GM21381 (cell line): ENCODE results near the gene LUZP1.

Experiments used
- ATAC-seq: cut with Tn5 transposase; IDR thresholded peaks from one replicate; pipeline ENCODE4 v1.9.1; 2021; ENCODE audit warnings: mild to moderate bottlenecking, moderate library complexity; ENCODE audit not compliant: unreplicated experiment

LUZP1 gene

DNA sequence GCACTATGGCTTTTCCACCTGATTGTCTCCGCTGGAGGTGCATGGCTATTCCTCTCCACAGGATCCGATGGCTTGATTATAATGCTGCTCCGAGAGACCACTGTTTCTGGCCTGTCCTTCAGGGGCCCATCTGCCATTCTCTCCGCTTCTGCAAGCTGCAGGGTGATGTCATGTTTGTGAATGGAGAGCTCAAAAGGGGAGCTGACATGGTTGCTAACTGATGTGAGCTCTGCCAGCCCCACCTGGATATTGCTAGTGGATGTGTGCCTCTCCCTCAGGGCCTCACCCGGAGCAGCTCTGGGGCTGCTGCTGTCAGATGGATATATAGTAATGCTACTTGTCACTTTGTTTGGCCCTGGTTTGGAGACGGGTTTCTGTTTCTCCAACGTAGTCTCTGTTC is 77.1 kb downstream of the LUZP1 start:
- ATAC-seq, result no peak

- ATAC-seq, result no peak
These were observed 78.6 kb downstream of the LUZP1 start for GRCh38 chr1:23090056-23090455.

DNA sequence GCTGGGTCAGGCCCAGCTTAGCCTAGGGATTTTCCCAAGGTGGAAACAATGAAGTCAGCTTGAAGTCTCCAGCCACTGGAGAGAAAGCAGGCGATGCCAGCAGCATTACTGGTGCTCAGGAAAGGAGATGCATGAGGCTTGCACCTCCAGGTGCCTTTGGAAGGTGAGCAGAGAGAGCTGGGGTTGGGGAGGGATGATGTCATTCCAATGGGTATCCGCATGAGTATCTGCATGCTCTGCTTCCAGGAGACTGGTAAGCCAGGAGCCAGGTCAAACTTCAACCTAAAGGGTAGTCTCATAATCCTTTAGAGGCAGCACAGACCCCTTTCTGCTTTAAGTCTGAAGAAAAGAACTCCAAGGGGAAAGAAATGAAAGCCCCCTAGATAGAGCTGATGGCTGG is 80.6 kb downstream of the LUZP1 start:
- ATAC-seq, result no peak

DNA sequence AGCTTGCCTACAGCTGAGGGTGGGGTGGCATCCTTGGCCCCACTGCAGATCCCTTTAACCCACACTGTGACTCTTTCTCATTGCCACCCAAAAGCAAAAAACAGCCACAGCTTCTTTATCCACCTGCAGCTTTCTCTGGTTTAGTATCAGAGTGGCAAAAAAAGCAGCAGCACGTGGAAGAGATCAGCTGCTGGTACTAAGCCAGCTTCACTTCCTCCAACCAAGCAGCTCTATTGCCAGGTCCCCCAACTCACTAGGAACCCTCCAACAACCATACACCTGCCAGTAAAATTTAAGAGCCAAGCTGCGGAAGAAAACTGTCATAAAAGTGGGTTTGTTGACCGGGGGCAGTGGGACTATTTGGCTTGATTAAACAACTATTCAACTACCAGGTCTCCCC is 83.0 kb downstream of the LUZP1 start:
- ATAC-seq, result no peak

DNA sequence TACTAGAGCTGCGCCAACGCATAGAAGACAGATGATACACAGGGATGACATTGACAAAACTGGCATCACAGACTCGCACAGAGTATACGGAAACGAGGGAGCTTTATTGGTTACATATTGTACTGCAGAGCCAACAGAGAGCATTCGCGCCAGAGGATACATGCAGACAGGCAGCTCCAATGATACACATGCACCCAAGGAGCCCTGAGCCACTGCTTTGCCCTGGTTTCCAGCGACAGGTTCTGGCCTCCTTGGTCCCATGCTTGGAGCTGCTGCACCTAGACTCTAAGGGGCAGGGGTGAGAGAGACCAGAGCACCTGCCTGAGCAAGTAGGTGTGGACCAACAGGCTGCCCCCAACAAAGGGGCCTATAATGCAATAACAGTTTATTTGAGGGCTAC is 83.8 kb downstream of the LUZP1 start:
- no peak for ATAC-seq

GRCh38 chr1:23083714-23084480 is 84.8 kb downstream of the LUZP1 start:
- ATAC-seq, result no peak

GRCh38 chr1:23081376-23081775 is 87.3 kb downstream of the LUZP1 start:
- no peak for ATAC-seq

GRCh38 chr1:23080885-23081284 is 87.8 kb downstream of the LUZP1 start:
- ATAC-seq, result no peak

DNA sequence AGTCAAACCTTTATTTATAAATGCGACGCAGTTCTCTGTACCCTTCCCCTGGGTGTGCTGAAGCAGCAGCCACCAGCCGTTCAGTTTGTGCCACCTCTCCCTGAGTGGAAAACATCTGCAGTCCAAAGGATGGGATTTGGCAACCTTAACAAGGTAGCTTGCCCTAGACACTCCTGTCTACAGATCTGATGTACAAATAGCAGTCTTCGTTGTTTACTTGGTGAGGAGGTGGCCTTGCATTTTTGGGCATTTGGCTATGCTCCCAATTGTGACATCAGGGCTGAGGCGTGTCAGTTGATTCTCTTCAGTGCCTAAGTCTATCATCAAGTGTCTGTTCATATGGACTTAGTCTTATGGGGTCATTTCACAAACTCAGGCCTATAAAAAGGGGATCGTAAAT is 89.6 kb downstream of the LUZP1 start:
- ATAC-seq, result no peak

DNA sequence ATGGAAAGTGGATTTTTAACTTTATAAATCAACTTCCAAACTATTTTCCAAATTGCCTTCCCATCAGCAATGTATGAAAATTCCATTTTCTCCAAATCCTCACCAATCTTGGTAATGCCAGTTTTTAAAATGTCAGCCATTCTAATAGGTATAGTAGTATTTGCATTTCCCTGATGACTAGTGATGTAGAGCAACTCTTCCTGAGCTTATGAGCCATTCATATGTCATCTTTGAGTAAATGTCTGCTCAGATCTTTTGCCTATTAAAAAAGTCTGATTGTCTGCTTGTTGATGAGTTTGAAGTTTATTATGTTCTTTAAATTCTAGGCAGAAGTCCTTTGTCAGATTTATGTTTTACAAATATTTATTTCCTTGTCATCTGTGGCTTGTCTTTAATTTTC is 94.6 kb downstream of the LUZP1 start:
- no peak for ATAC-seq

GRCh38 chr1:23069675-23070074 is 99.0 kb downstream of the LUZP1 start:
- no peak for ATAC-seq

- ATAC-seq, result no peak
These were observed 99.5 kb downstream of the LUZP1 start for GRCh38 chr1:23069149-23069548.

DNA sequence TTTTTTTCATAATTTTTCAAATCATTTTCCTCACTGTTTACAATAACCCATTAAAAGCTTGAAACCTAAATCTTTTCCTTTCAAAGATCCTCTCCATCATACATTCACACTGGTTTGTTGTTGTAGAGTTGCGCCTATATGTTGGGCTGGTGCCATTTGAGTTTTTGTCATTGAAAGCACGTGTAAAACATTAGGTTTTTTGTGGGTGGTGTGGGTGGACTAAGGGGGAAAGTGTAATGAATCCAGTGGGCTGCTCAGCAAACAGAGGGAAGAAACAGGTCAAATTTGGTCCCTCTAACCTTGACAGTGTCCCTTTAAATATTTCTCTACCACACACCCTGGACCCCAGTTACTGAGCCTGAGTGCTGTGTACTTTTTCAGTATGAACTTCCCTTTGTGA is 102.6 kb downstream of the LUZP1 start:
- no peak for ATAC-seq

DNA sequence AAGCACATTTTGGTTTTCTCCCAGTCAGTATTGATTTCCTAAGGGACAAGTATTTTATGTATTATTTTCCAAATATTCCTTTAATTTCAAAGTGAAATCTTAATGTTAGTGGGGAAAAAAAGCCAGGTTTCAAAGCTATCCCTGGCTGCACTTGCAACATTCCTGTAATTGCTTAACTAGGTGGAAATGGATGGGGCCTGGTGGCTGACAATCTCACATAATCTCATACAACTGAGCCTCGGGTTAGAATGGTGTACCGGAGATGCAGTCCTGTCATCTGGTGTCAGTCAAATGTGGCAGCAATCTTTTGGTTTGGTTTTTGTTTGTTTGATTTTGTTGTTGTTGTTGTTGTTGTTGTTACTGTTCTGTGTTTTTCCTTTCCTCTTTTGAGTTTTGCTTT is 103.3 kb downstream of the LUZP1 start:
- ATAC-seq, result no peak

GRCh38 chr1:23062271-23062670 is 106.4 kb downstream of the LUZP1 start:
- no peak for ATAC-seq

GRCh38 chr1:23057301-23057700 is 111.4 kb downstream of the LUZP1 start:
- no peak for ATAC-seq

DNA sequence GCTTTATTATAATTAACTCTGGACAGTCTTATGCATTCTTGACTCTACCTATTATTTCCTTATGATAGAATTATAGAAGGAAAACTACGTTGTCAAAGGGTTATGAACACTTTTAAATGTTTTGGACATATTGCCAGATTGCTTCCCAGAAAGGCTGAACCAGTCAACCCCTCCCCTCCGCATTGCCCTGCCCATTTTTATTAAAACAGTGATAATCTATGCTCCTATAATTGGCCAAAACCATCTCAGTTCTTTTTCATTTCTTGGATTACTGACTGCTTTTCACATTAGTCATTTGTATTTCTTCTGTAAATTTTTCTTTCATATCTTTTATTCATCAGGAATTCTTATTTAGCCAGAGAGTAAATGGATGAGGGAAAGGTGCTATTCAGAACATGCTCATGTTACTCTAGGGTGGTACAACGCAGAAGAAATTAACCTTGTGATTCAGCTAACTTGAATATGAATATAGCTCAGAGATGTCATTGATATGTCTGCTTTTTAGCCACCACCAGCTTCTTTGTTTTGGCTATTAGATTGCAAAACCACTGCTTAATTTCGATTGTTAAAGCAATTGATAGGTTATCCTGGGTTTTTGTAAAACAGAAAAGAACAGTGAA is 117.3 kb downstream of the LUZP1 start:
- no peak for ATAC-seq

DNA sequence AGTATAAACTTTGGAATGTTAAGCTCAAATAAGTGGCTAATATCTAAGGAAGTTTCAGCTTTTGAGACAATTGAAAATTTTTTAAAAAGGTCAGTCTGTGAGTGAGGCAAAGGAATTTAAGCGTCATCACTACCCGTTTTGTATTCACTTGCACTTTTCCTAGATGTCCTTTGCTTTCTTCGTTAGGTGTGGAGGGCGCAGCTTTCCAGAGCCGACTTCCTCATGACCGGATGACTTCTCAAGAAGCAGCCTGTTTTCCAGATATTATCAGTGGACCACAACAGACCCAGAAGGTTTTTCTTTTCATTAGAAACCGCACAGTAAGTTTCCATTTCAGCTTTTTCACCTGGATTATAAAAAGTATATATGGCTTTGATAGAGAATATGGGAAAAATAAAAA is 118.5 kb downstream of the LUZP1 start:
- ATAC-seq, result no peak

- no peak for ATAC-seq
These were observed 124.6 kb downstream of the LUZP1 start for GRCh38 chr1:23044035-23044434.

DNA sequence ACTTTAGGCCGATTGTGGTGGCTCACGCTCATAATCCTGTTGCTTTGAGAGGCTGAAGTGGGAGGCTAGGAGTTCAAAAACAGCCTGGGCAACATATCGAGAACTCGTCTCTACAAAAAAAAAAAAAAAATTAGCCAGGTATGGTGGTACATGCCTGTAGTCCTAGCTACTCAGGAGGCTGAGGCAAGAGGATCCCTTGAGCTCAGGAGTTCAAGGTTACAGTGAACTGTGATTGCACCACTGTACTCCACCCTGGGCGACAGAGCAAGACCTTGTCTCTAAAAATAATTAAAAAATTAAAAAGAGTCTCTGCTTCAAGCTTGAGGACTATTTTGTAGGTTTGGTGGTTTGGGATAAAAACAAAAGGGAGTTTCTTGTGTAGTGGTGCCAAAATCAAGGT is 128.1 kb downstream of the LUZP1 start:
- no peak for ATAC-seq

- ATAC-seq, result no peak
These were observed 129.3 kb downstream of the LUZP1 start for GRCh38 chr1:23039308-23039826.

GRCh38 chr1:23037081-23037740 is 131.4 kb downstream of the LUZP1 start:
- ATAC-seq, result no peak
